Gastroesophageal sphincter (tissue), 3 donors: ENCODE results near the gene COL4A2.

Experiments used
- POLR2A ChIP-seq, 2 donors: fragments of 450-650 bp; IDR thresholded peaks; one replicate each; pipeline ENCODE4 v1.6.1; 2017; ENCODE audit warnings: antibody characterized with exemption in 2 of 2, mild to moderate bottlenecking in 2 of 2, moderate library complexity in 1 of 2
- TF ChIP-seq, protein P1 (sequence below), 4 experiments: fragments of 200-600 bp in 2 of 4; fragments of 450-650 bp in 2 of 4; sonication (generic) in 1 of 4; IDR thresholded peaks; one replicate each; pipeline ENCODE4 v1.5.1; 2017 to 2019; ENCODE audit warnings: antibody characterized with exemption in 4 of 4, mild to moderate bottlenecking in 2 of 4, moderate library complexity in 2 of 4

GRCh38 chr13:110454956-110455355 is 147.9 kb downstream of the COL4A2 start:
- TF ChIP-seq POLR2A (IDR thresholded peaks at IDR 0.05), result no peak
- TF ChIP-seq, protein P1, sequence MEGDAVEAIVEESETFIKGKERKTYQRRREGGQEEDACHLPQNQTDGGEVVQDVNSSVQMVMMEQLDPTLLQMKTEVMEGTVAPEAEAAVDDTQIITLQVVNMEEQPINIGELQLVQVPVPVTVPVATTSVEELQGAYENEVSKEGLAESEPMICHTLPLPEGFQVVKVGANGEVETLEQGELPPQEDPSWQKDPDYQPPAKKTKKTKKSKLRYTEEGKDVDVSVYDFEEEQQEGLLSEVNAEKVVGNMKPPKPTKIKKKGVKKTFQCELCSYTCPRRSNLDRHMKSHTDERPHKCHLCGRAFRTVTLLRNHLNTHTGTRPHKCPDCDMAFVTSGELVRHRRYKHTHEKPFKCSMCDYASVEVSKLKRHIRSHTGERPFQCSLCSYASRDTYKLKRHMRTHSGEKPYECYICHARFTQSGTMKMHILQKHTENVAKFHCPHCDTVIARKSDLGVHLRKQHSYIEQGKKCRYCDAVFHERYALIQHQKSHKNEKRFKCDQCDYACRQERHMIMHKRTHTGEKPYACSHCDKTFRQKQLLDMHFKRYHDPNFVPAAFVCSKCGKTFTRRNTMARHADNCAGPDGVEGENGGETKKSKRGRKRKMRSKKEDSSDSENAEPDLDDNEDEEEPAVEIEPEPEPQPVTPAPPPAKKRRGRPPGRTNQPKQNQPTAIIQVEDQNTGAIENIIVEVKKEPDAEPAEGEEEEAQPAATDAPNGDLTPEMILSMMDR (IDR thresholded peaks at IDR 0.05), result no peak
